ENCODE measurements around the gene UPK1A.

DNA sequence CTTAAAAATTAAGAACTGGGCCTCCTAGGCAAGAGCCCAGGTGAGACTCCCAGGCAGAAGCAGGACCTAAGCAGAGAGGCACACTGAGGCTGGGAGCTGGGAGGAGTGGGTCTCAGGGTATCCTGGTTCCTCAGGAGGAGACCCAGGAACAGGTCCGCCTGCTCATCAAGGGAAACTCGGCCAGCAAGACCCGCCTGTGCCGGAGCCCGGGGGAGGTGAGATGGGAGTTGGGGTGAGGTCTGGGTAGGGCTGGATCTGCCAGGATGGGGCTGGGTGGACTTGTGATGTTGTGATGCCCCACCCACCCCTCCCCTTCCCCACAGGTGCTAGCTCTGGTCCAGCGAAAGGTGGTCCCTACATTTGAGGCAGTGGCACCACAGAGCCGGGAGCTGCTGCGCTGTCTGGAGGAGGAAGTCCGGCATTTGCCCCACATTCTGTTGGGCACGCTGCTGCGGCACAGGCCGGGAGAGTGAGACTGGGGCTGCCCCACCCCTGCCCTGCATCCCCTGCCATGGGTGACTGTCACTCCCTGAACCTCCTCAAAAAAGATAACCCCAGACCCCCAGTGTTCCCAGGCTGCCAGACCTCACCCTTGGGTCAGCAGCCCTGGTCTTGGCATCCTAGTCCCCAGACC is 46.9 kb upstream of the UPK1A start:
- no peak for TF ChIP-seq EP300 (conservative IDR thresholded peaks at IDR 0.05; ENCODE audit: poor library complexity, severe bottlenecking)
- TF ChIP-seq, protein P1, sequence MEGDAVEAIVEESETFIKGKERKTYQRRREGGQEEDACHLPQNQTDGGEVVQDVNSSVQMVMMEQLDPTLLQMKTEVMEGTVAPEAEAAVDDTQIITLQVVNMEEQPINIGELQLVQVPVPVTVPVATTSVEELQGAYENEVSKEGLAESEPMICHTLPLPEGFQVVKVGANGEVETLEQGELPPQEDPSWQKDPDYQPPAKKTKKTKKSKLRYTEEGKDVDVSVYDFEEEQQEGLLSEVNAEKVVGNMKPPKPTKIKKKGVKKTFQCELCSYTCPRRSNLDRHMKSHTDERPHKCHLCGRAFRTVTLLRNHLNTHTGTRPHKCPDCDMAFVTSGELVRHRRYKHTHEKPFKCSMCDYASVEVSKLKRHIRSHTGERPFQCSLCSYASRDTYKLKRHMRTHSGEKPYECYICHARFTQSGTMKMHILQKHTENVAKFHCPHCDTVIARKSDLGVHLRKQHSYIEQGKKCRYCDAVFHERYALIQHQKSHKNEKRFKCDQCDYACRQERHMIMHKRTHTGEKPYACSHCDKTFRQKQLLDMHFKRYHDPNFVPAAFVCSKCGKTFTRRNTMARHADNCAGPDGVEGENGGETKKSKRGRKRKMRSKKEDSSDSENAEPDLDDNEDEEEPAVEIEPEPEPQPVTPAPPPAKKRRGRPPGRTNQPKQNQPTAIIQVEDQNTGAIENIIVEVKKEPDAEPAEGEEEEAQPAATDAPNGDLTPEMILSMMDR (IDR thresholded peaks at IDR 0.05; ENCODE audit: poor library complexity, severe bottlenecking) = no peak
- TF ChIP-seq RAD21 (conservative IDR thresholded peaks at IDR 0.05) = no peak

Data from neural cell (in vitro differentiated cells).